Thyroid gland (tissue), 4 donors: ENCODE data around the gene MBNL2.

Experiments used
- CTCF ChIP-seq, 6 experiments: fragments of 200-600 bp in 3 of 6; fragments of 450-650 bp in 3 of 6; sonication (generic) in 3 of 6; IDR thresholded peaks; one replicate each; pipeline ENCODE4 v1.5.1; 2016 to 2019; ENCODE audit warnings: antibody characterized with exemption in 6 of 6, mild to moderate bottlenecking in 2 of 6, inconsistent platforms in 1 of 6, moderate library complexity in 1 of 6
- POLR2A ChIP-seq, 2 donors: fragments of 450-650 bp; IDR thresholded peaks; one replicate each; pipeline ENCODE4 v1.6.1; 2017; ENCODE audit warnings: antibody characterized with exemption in 2 of 2, mild to moderate bottlenecking in 2 of 2, moderate library complexity in 1 of 2

- no peak for TF ChIP-seq POLR2A (IDR thresholded peaks at IDR 0.05)
- TF ChIP-seq CTCF (IDR thresholded peaks at IDR 0.05), result no peak
Measured at GRCh38 chr13:97296740-97297139, 74.6 kb downstream of the MBNL2 start.
